Endothelial cell (in vitro differentiated cells): Measurements from ENCODE around the gene CNN1. TPM values are rescaled to one million over a fixed set of nuclear protein-coding genes. Genes with fewer than 3 reads are reported as not detected.
"Not testable (repeated sequence)": the region's sequence is repeated elsewhere in the genome, so short reads cannot be mapped to it uniquely, and the experiment has no call there.

Experiments
- DNase-seq: peaks from one replicate; pipeline ENCODE4 v3.0.0; 2021; ENCODE audit warnings: low spot score
- H3K27ac Mint-ChIP-seq: one replicate; pipeline ENCODE4 v1.8.0; 2021; ENCODE audit warnings: mixed read lengths, inconsistent platforms; ENCODE audit not compliant: unreplicated experiment
- H3K27me3 Mint-ChIP-seq: one replicate; pipeline ENCODE4 v1.8.0; 2021; ENCODE audit warnings: mild to moderate bottlenecking, moderate library complexity, mixed read lengths, inconsistent platforms; ENCODE audit not compliant: unreplicated experiment
- H3K36me3 Mint-ChIP-seq: one replicate; pipeline ENCODE4 v1.8.0; 2021; ENCODE audit warnings: mild to moderate bottlenecking, low read depth, mixed read lengths, inconsistent platforms; ENCODE audit not compliant: unreplicated experiment
- H3K4me1 Mint-ChIP-seq: one replicate; pipeline ENCODE4 v1.8.0; 2021; ENCODE audit warnings: mild to moderate bottlenecking, mixed read lengths, inconsistent platforms; ENCODE audit not compliant: unreplicated experiment
- H3K4me3 Mint-ChIP-seq: one replicate; pipeline ENCODE4 v1.8.0; 2021; ENCODE audit warnings: mild to moderate bottlenecking, mixed read lengths, inconsistent platforms; ENCODE audit not compliant: unreplicated experiment
- H3K9me3 Mint-ChIP-seq: one replicate; pipeline ENCODE4 v1.8.0; 2021; ENCODE audit warnings: mixed read lengths, inconsistent platforms; ENCODE audit not compliant: unreplicated experiment
- CTCF ChIP-seq: fragments of 200-600 bp; sonication (generic); IDR thresholded peaks from one replicate; pipeline ENCODE4 v1.5.0; 2021; ENCODE audit warnings: antibody characterized with exemption; ENCODE audit not compliant: unreplicated experiment
- microRNA-seq: library from miRNA; unstranded; fragments of <30 nt; microRNA quantifications from one replicate; pipeline ENCODE4, GENCODE V29; 2020; ENCODE audit not compliant: unreplicated experiment
- total RNA-seq: library from RNA; stranded (reverse); fragmentation: NEBNext Ultra II Directional; extraction: Animal tissue kit (Norgen Biotek cat#: 25700); gene quantifications from one replicate; pipeline ENCODE4 v1.2.1, GENCODE V29; 2021; ENCODE audit not compliant: unreplicated experiment

Gene CNN1
- total RNA-seq, 1 donor from 2014 or later, result 1.5 TPM

GRCh38 chr19:11597202-11598102, 58.8 kb downstream of the CNN1 start, which contains the start of gene ZNF627:
ZNF627 (plus strand) TSS chr19:11597483; CDS start chr19:11597628, 145 bp downstream.
- no peak for TF ChIP-seq CTCF
- no peaks in the 10 kb centered on the region for H3K9me3 Mint-ChIP-seq
- H3K4me1 Mint-ChIP-seq, result peaks cover 12% of the 10 kb centered on the region
- peaks cover 6% of the 10 kb centered on the region for H3K27me3 Mint-ChIP-seq
- DNase-seq, result peak; percentile 96
- H3K4me3 Mint-ChIP-seq, result peak within 1 kb of the TSS; percentile 98
- peak within 1 kb of the TSS; percentile 97 for H3K27ac Mint-ChIP-seq
- peaks cover 15% of the 10 kb centered on the region for H3K36me3 Mint-ChIP-seq

- DNase-seq, result no peak
- H3K9me3 Mint-ChIP-seq, result no peaks in the 10 kb centered on the region
- peak overlapping the region; percentile 98 for H3K4me3 Mint-ChIP-seq
- peaks cover 6% of the 10 kb centered on the region for H3K27me3 Mint-ChIP-seq
- peak overlapping the region; percentile 97 for H3K27ac Mint-ChIP-seq
- H3K36me3 Mint-ChIP-seq, result peaks cover 21% of the 10 kb centered on the region
- no peak for TF ChIP-seq CTCF
- H3K4me1 Mint-ChIP-seq, result peaks cover 12% of the 10 kb centered on the region
Measured at GRCh38 chr19:11598103-11598483, 59.4 kb downstream of the CNN1 start.

GRCh38 chr19:11598746-11599145, 60.1 kb downstream of the CNN1 start:
- Mint-ChIP-seq H3K36me3 (peaks cover 24% of the 10 kb centered on the region), H3K4me1 (peaks cover 12% of the 10 kb centered on the region), H3K27ac (peak overlapping the region; percentile 9), H3K9me3 (no peaks in the 10 kb centered on the region), H3K27me3 (peaks cover 6% of the 10 kb centered on the region), H3K4me3 (peak overlapping the region; percentile 82)
- DNase-seq, result no peak
- no peak for TF ChIP-seq CTCF

GRCh38 chr19:11599704-11600103, 61.1 kb downstream of the CNN1 start:
- H3K4me3 Mint-ChIP-seq, H3K9me3 Mint-ChIP-seq, DNase-seq, H3K27ac Mint-ChIP-seq, H3K27me3 Mint-ChIP-seq: not testable (repeated sequence)
- Mint-ChIP-seq H3K4me1 (peaks cover 12% of the 10 kb centered on the region), H3K36me3 (peaks cover 34% of the 10 kb centered on the region)

Small RNA genes lying within 50 kb of the gene (microRNA-seq; reads per million reads assigned to microRNA genes)
- gene MIR7974, result 0.77 reads per million, percentile 4 among the genes with 10 or more reads in this experiment

Other genes with a start within 250 kb of the CNN1 start
- gene TSPAN16, start 242.7 kb upstream of the CNN1 start, total RNA-seq, result not detected
- gene RAB3D, start 199.2 kb upstream of the CNN1 start, total RNA-seq, result 76.0 TPM
- gene TMEM205, start 192.6 kb upstream of the CNN1 start, total RNA-seq, result 68.9 TPM
- gene CCDC159, start 192.3 kb upstream of the CNN1 start, total RNA-seq, result 22.3 TPM
- 13.7 TPM for gene PLPPR2, start 183.4 kb upstream of the CNN1 start, total RNA-seq
- 3.3 TPM for gene SWSAP1, start 164.2 kb upstream of the CNN1 start, total RNA-seq
- gene EPOR, start 154.5 kb upstream of the CNN1 start, total RNA-seq, result 18.4 TPM
- 0.69 TPM for gene RGL3, start 119.5 kb upstream of the CNN1 start, total RNA-seq
- 0.64 TPM for gene ODAD3, start 103.7 kb upstream of the CNN1 start, total RNA-seq
- 466 TPM for gene PRKCSH, start 103.2 kb upstream of the CNN1 start, total RNA-seq
- 0.54 TPM for gene ELAVL3, start 57.8 kb upstream of the CNN1 start, total RNA-seq
- 7.7 TPM for gene ZNF653, start 33.0 kb upstream of the CNN1 start, total RNA-seq
- gene ECSIT, start 9.7 kb upstream of the CNN1 start, total RNA-seq, result 16.7 TPM
- 44.0 TPM for gene ELOF1, start 20.4 kb downstream of the CNN1 start, total RNA-seq
- gene ACP5, start 38.8 kb downstream of the CNN1 start, total RNA-seq, result 0.95 TPM
- 21.9 TPM for gene ZNF627, start 58.6 kb downstream of the CNN1 start, total RNA-seq
- gene ZNF823, start 200.1 kb downstream of the CNN1 start, total RNA-seq, result 6.7 TPM
- gene ZNF441, start 228.1 kb downstream of the CNN1 start, total RNA-seq, result 0.05 TPM